Measurements from ENCODE around the gene TNKS2.
"Not testable (repeated sequence)": the region's sequence is repeated elsewhere in the genome, so short reads cannot be mapped to it uniquely, and the experiment has no call there.

The TNKS2 gene

GRCh38 chr10:91797048-91797690 is 1.1 kb upstream of the TNKS2 start:
- no peak for DNase-seq

GRCh38 chr10:91798649-91799611 is 704 bp downstream of the TNKS2 start:
- peak; percentile 47 for DNase-seq

GRCh38 chr10:91799612-91799975 is 1.4 kb downstream of the TNKS2 start:
- DNase-seq: no peak

GRCh38 chr10:91800182-91800581 is 2.0 kb downstream of the TNKS2 start:
- no peak for DNase-seq

GRCh38 chr10:91800756-91801155 is 2.5 kb downstream of the TNKS2 start:
- DNase-seq: no peak

- no peak for DNase-seq
Measured at GRCh38 chr10:91803386-91804125, 5.3 kb downstream of the TNKS2 start.

GRCh38 chr10:91804126-91804510 is 5.9 kb downstream of the TNKS2 start:
- DNase-seq: no peak

GRCh38 chr10:91805110-91805838 is 7.0 kb downstream of the TNKS2 start:
- DNase-seq: no peak

- DNase-seq: not testable (repeated sequence)
Measured at GRCh38 chr10:91807264-91807663, 9.0 kb downstream of the TNKS2 start.

GRCh38 chr10:91813251-91813650 is 15.0 kb downstream of the TNKS2 start:
- no peak for DNase-seq

GRCh38 chr10:91816981-91817380 is 18.8 kb downstream of the TNKS2 start:
- no peak for DNase-seq

- no peak for DNase-seq
Measured at GRCh38 chr10:91820144-91820543, 21.9 kb downstream of the TNKS2 start.

- no peak for DNase-seq
Measured at GRCh38 chr10:91824076-91824475, 25.9 kb downstream of the TNKS2 start.

- no peak for DNase-seq
Measured at GRCh38 chr10:91829268-91829667, 31.0 kb downstream of the TNKS2 start.

GRCh38 chr10:91838199-91838598 is 40.0 kb downstream of the TNKS2 start:
- DNase-seq: no peak

GRCh38 chr10:91843083-91843482 is 44.9 kb downstream of the TNKS2 start:
- DNase-seq: no peak

- no peak for DNase-seq
Measured at GRCh38 chr10:91856637-91857036, 58.4 kb downstream of the TNKS2 start.

- no peak for DNase-seq
Measured at GRCh38 chr10:91860885-91861284, 62.7 kb downstream of the TNKS2 start.

- DNase-seq: no peak
Measured at GRCh38 chr10:91864099-91864498, 65.9 kb downstream of the TNKS2 start.

- no peak for DNase-seq
Measured at GRCh38 chr10:91864744-91865143, 66.5 kb downstream of the TNKS2 start.

- DNase-seq: no peak
Measured at GRCh38 chr10:91865562-91866081, 67.4 kb downstream of the TNKS2 start.

- no peak for DNase-seq
Measured at GRCh38 chr10:91875156-91875555, 76.9 kb downstream of the TNKS2 start.

- DNase-seq: no peak
Measured at GRCh38 chr10:91875779-91876178, 77.6 kb downstream of the TNKS2 start.

Data from activated CD8-positive, alpha-beta memory T cell treated with anti-CD3 and anti-CD28 coated beads, Interleukin-2, amount 50 U/mL, for 4 hours (primary cell).